Fibroblast of the aortic adventitia (primary cell): ENCODE measurements around the gene GVQW3. TPM values are rescaled to one million over a fixed set of nuclear protein-coding genes. Genes with fewer than 3 reads are reported as not detected.
A peak's percentile ranks its signal among the peaks of the same experiment; 100 is the strongest.

Experiments used
- DNase-seq: peaks from one replicate; pipeline ENCODE4 v3.0.0-alpha.2; 2010; ENCODE audit warnings: low read depth
- H3K4me3 ChIP-seq: 2 replicates; pipeline ENCODE4 v1.5.1; 2011; ENCODE audit warnings: low read depth, mild to moderate bottlenecking, control low read depth, low read length, moderate library complexity
- CTCF ChIP-seq: IDR thresholded peaks from 2 replicates; pipeline ENCODE4 v1.5.1; 2011; ENCODE audit warnings: mild to moderate bottlenecking, low read length, control low read depth, inconsistent platforms; ENCODE audit not compliant: insufficient read depth
- total RNA-seq: library from RNA; depleted of rRNA; stranded (reverse); fragments of >200 nt; gene quantifications from 2 replicates; pipeline ENCODE4 v1.2.3, GENCODE V29; 2012; ENCODE audit warnings: low replicate concordance

GVQW3 gene
- total RNA-seq, 1 donor = 4.2 TPM

- DNase-seq = no peak
- no peak for TF ChIP-seq CTCF
- H3K4me3 ChIP-seq = no peak overlapping the region
Measured at GRCh38 chr11:76408171-76408965, 27.2 kb downstream of the GVQW3 start.

- no peak for TF ChIP-seq CTCF
- no peak overlapping the region for H3K4me3 ChIP-seq
- peak; percentile 2 for DNase-seq
Measured at GRCh38 chr11:76410851-76411357, 29.8 kb downstream of the GVQW3 start.

GRCh38 chr11:76415073-76415472 lies 34.0 kb downstream of the GVQW3 start:
- TF ChIP-seq CTCF = no peak
- no peak for DNase-seq

GRCh38 chr11:76419896-76420295 lies 38.8 kb downstream of the GVQW3 start:
- H3K4me3 ChIP-seq = no peak overlapping the region
- no peak for DNase-seq
- TF ChIP-seq CTCF = peak; percentile 17

More at GRCh38 chr11:76415073-76415472, 34.0 kb downstream of the GVQW3 start:
- H3K4me3 ChIP-seq = no peak overlapping the region

DNA sequence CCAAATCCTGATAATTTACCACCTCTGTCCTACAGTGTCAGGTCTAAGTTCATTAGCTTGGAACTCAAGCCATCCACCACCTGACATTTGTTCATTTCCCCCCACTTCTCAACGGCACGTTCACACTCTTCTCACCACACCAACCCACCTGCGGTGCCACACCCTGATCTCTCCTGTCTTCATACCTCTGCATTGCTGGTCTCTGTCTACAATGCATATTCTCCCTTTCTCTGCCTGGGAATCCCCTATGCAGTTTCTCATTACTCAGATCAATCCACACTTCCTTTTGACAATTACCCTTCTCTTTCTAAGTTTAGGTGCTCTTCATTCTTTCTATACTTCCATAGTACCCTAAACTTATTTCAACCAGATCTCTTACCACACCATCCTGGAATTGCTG lies 43.3 kb downstream of the GVQW3 start:
- no peak overlapping the region for H3K4me3 ChIP-seq
- no peak for DNase-seq
- no peak for TF ChIP-seq CTCF

- no peak overlapping the region for H3K4me3 ChIP-seq
- DNase-seq = no peak
- TF ChIP-seq CTCF = no peak
Measured at GRCh38 chr11:76424891-76425290, 43.8 kb downstream of the GVQW3 start.
